Endothelial cell of umbilical vein (primary cell): ENCODE measurements around the gene TMEM184B. TPM values are rescaled to one million over a fixed set of nuclear protein-coding genes. Genes with fewer than 3 reads are reported as not detected.

Source experiments
- BruUV-seq: library from RNA; stranded (reverse); fragments of 400-500 nt; replicated peaks from 2 replicates; lab custom pipeline; 2021; lab: Mats Ljungman, UMichigan
- CTCF ChIA-PET: fragments of 300-600, 350-600 bp; sonication (Branson Sonifier 250); formaldehyde crosslinking; loops from one replicate; lab custom pipeline; 2021; ENCODE audit warnings: antibody characterized with exemption, inconsistent platforms; lab: Charles Lee
- POLR2A ChIA-PET: fragments of 300-600, 350-600 bp; sonication (Branson Sonifier 250); formaldehyde crosslinking; loops from one replicate; lab custom pipeline; 2021; ENCODE audit warnings: antibody characterized with exemption, inconsistent platforms; lab: Charles Lee
- DNase-seq: peaks from one replicate; pipeline ENCODE4 v3.0.0-alpha.2; 2011; ENCODE audit warnings: low read depth, low spot score
- FAIRE-seq: peaks from 2 replicates; lab custom pipeline; 2011; peaks lifted over from hg19 to GRCh38; lab: Jason Lieb, UNC
- H2AFZ ChIP-seq: 2 replicates; pipeline ENCODE4 v1.6.0; 2012; ENCODE audit warnings: low read depth, low read length, control low read depth, inconsistent platforms
- H3K27ac ChIP-seq: 2 replicates; pipeline ENCODE4 v1.5.1; 2011; ENCODE audit warnings: low read depth, mild to moderate bottlenecking, control low read depth, low read length, moderate library complexity; ENCODE audit not compliant: insufficient read depth
- H3K27me3 ChIP-seq, 2 experiments: 2 replicates each; pipeline versions ENCODE4 v1.6.0 to v1.6.1; 2011; ENCODE audit warnings: low read length in 2 of 2, mixed read lengths in 1 of 2; ENCODE audit not compliant: control insufficient read depth in 2 of 2, insufficient read depth in 2 of 2
- H3K36me3 ChIP-seq, 2 experiments: 2 replicates in 1 of 2; 3 replicates in 1 of 2; pipeline ENCODE4 v1.5.1; 2011; ENCODE audit warnings: low read length in 2 of 2, mild to moderate bottlenecking in 1 of 2, moderate library complexity in 1 of 2; ENCODE audit not compliant: control insufficient read depth in 2 of 2, insufficient read depth in 2 of 2; ENCODE audit errors: extremely low read depth in 1 of 2
- H3K4me1 ChIP-seq: 3 replicates; pipeline ENCODE4 v1.5.1; 2011; ENCODE audit warnings: mild to moderate bottlenecking, low read length; ENCODE audit not compliant: control insufficient read depth, insufficient read depth; ENCODE audit errors: extremely low read depth
- H3K4me2 ChIP-seq: 2 replicates; pipeline ENCODE4 v1.6.1; 2011; ENCODE audit warnings: low read length, control low read depth, mixed read lengths; ENCODE audit not compliant: insufficient read depth
- H3K4me3 ChIP-seq, 3 experiments: fragments of 200-600 bp in 1 of 3; sonication (generic), shearing (Covaris generic) in 1 of 3; replicated peaks in 1 of 3; 2 replicates each; pipeline ENCODE4 v1.5.1; 2011 to 2016; ENCODE audit warnings: control low read depth in 3 of 3, low read length in 3 of 3, mild to moderate bottlenecking in 2 of 3, inconsistent platforms in 1 of 3, low read depth in 1 of 3, moderate library complexity in 1 of 3; ENCODE audit not compliant: insufficient read depth in 1 of 3
- H3K79me2 ChIP-seq: 2 replicates; pipeline ENCODE4 v1.6.0; 2012; ENCODE audit warnings: low read length, inconsistent platforms; ENCODE audit not compliant: control insufficient read depth, insufficient read depth
- H3K9ac ChIP-seq: replicated peaks from 2 replicates; pipeline ENCODE3; 2011; ENCODE audit warnings: low read length, control low read depth; ENCODE audit not compliant: insufficient read depth; ENCODE audit errors: extremely low read depth
- H3K9me1 ChIP-seq: replicated peaks from 3 replicates; pipeline ENCODE4 v1.6.0; 2011; ENCODE audit warnings: mild to moderate bottlenecking, low read length; ENCODE audit not compliant: control insufficient read depth, insufficient read depth; ENCODE audit errors: extremely low read depth
- H3K9me3 ChIP-seq: replicated peaks from 2 replicates; pipeline ENCODE4 v1.5.1; 2012; ENCODE audit warnings: low read length, inconsistent platforms; ENCODE audit not compliant: control insufficient read depth, insufficient read depth
- H4K20me1 ChIP-seq: replicated peaks from 2 replicates; pipeline ENCODE3; 2011; ENCODE audit warnings: mild to moderate bottlenecking, low read length; ENCODE audit not compliant: control insufficient read depth, insufficient read depth; ENCODE audit errors: extremely low read depth
- EZH2 ChIP-seq: IDR thresholded peaks from 2 replicates; pipeline ENCODE4 v1.6.1; 2012; ENCODE audit warnings: borderline replicate concordance, low read depth, mild to moderate bottlenecking, moderate library complexity, low read length, inconsistent platforms; ENCODE audit not compliant: severe bottlenecking
- FOS ChIP-seq: IDR thresholded peaks from 2 replicates; pipeline ENCODE4 v1.6.1; 2011; ENCODE audit warnings: mild to moderate bottlenecking, low read length, moderate library complexity, borderline replicate concordance; ENCODE audit not compliant: insufficient read depth
- GATA2 ChIP-seq: IDR thresholded peaks from 2 replicates; pipeline ENCODE4 v1.7.0; 2011; ENCODE audit warnings: low read depth, mild to moderate bottlenecking, moderate library complexity, mixed read lengths, low read length; ENCODE audit not compliant: insufficient read length, insufficient read depth
- JUN ChIP-seq: IDR thresholded peaks from 2 replicates; pipeline ENCODE4 v1.6.1; 2011; ENCODE audit warnings: borderline replicate concordance, low read depth; ENCODE audit not compliant: insufficient read length, insufficient read depth
- MAX ChIP-seq: IDR thresholded peaks from 2 replicates; pipeline ENCODE4 v1.6.1; 2011; ENCODE audit not compliant: insufficient read depth, insufficient read length
- MYC ChIP-seq: IDR thresholded peaks from one replicate; pipeline ENCODE4 v1.6.1; 2011; ENCODE audit warnings: mild to moderate bottlenecking, low read depth, low read length
- POLR2A ChIP-seq: IDR thresholded peaks from 2 replicates; pipeline ENCODE4 v1.6.1; 2012; ENCODE audit warnings: low read depth, mild to moderate bottlenecking, control low read depth, low read length
- POLR2AphosphoS5 ChIP-seq: IDR thresholded peaks from 2 replicates; pipeline ENCODE4 v1.6.1; 2012; ENCODE audit warnings: low read depth, mild to moderate bottlenecking, control low read depth, low read length, moderate library complexity; ENCODE audit not compliant: insufficient read depth
- dilution Hi-C: fragments of 300-500 bp; cut with MboI; formaldehyde crosslinking; loops from one replicate; pipeline ENCODE4 v1.15.0; 2019; ENCODE audit warnings: low sequenced_read_pairs; ENCODE audit not compliant: extremely low pct_ligation_motif_present
- intact Hi-C: fragments of 100-400 bp; cut with micrococcal nuclease; formaldehyde crosslinking; loops from one replicate; pipeline ENCODE4 v1.10.0; 2022
- polyA plus RNA-seq, 4 experiments: library from polyadenylated mRNA; depleted of rRNA in 3 of 4; stranded (reverse) in 3 of 4; unstranded in 1 of 4; fragments of >200 nt; gene quantifications; 2 replicates each; pipeline versions ENCODE4 v1.2.1 to v1.2.3, GENCODE V29; 2011 to 2012; ENCODE audit warnings: missing spikeins in 1 of 4
- total RNA-seq: library from RNA; stranded (reverse); gene quantifications from 2 replicates; pipeline ENCODE4 v1.2.3, GENCODE V29; 2021
- TF ChIP-seq, protein P1 (sequence below), 2 donors: IDR thresholded peaks; 1 replicate in 1 of 2; 2 replicates in 1 of 2; pipeline ENCODE4 v1.5.1; 2011; ENCODE audit warnings: low read length in 2 of 2, mild to moderate bottlenecking in 2 of 2, moderate library complexity in 2 of 2, control low read depth in 1 of 2, inconsistent platforms in 1 of 2, low read depth in 1 of 2; ENCODE audit not compliant: insufficient read depth in 1 of 2; ENCODE audit errors: extremely low read depth in 1 of 2

The TMEM184B gene
- total and polyA plus RNA-seq, 2 donors (not counting 3 experiments of a cell fraction or from before 2014, with no cell fraction given), result 72.5 to 96.6 TPM

DNA sequence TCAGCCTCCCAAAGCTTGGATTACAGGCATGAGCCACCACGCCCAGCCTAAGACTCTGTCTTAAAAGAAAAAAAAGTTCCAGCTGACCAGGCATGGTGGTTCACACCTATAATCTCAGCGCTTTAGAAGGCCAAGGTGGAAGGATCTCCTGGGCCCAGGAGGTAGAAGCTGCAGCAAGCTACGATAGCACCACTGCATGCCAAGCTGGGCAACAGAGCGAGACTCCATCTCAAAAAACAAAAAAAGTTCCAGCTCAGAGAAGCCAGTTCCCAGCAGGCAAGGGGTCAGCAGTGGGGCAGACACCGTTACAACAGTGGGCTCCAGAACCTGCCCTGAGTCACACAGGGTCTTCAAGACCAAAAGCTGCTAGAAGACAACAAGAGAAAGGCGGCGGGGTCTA is 3.3 kb downstream of the TMEM184B start:
- CTCF ChIA-PET, result no interaction called here
- no TSS peak for BruUV-seq
- intact Hi-C loops, result no loop called here

More for the DNA sequence above, 3.3 kb downstream of the TMEM184B start:
- POLR2A ChIA-PET, result no interaction called here
- Histone ChIP-seq H3K9ac (no peak overlapping the region), H3K79me2 (peaks cover 77% of the 10 kb centered on the region), H3K36me3 (peaks cover 0 to 2% of the 10 kb centered on the region in 2 experiments), H3K27ac (no peak overlapping the region), H4K20me1 (no peaks in the 10 kb centered on the region), H3K27me3 (no peaks in the 10 kb centered on the region), H3K4me1 (peaks cover 24% of the 10 kb centered on the region), H3K4me3 (no peak overlapping the region), H2AFZ (no peak overlapping the region), H3K9me1 (no peaks in the 10 kb centered on the region), H3K4me2 (no peak overlapping the region), H3K9me3 (no peaks in the 10 kb centered on the region)
- dilution Hi-C loops, result no loop called here
- TF ChIP-seq FOS, result no peak
- TF ChIP-seq GATA2, result no peak
- no peak for TF ChIP-seq MYC
- TF ChIP-seq POLR2A, result no peak
- no peak for TF ChIP-seq MAX
- TF ChIP-seq, protein P1, sequence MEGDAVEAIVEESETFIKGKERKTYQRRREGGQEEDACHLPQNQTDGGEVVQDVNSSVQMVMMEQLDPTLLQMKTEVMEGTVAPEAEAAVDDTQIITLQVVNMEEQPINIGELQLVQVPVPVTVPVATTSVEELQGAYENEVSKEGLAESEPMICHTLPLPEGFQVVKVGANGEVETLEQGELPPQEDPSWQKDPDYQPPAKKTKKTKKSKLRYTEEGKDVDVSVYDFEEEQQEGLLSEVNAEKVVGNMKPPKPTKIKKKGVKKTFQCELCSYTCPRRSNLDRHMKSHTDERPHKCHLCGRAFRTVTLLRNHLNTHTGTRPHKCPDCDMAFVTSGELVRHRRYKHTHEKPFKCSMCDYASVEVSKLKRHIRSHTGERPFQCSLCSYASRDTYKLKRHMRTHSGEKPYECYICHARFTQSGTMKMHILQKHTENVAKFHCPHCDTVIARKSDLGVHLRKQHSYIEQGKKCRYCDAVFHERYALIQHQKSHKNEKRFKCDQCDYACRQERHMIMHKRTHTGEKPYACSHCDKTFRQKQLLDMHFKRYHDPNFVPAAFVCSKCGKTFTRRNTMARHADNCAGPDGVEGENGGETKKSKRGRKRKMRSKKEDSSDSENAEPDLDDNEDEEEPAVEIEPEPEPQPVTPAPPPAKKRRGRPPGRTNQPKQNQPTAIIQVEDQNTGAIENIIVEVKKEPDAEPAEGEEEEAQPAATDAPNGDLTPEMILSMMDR (IDR thresholded peaks at IDR 0.05; ENCODE audit: extremely low read depth in 1 of 2, insufficient read depth in 1 of 2, low read depth in 1 of 2, low read length in 2 of 2), result no peak
- TF ChIP-seq JUN, result no peak
- no peak for TF ChIP-seq POLR2AphosphoS5
- TF ChIP-seq EZH2, result no peak
- FAIRE-seq, result no peak
- no peak for DNase-seq
